PC-3 (cell line): ENCODE results near the gene UBE2Q1.

ENCODE experiments used
- EZH2 ChIP-seq: fragments of 300-600 bp; sonication (generic); IDR thresholded peaks from one replicate; pipeline ENCODE4 v1.6.1; 2017; ENCODE audit warnings: antibody characterized with exemption, mild to moderate bottlenecking, low read length; ENCODE audit not compliant: unreplicated experiment
- EZH2phosphoT487 ChIP-seq: fragments of 300-600 bp; sonication (generic); IDR thresholded peaks from 2 replicates; pipeline ENCODE4 v1.6.1; 2018; ENCODE audit warnings: mild to moderate bottlenecking, antibody characterized with exemption, low read length, borderline replicate concordance
- TF ChIP-seq, protein P1 (sequence below): fragments of 300-600 bp; sonication (generic); conservative IDR thresholded peaks from 2 replicates; pipeline ENCODE4 v1.5.1; 2017; ENCODE audit warnings: antibody characterized with exemption, low read depth, mild to moderate bottlenecking, low read length

DNA sequence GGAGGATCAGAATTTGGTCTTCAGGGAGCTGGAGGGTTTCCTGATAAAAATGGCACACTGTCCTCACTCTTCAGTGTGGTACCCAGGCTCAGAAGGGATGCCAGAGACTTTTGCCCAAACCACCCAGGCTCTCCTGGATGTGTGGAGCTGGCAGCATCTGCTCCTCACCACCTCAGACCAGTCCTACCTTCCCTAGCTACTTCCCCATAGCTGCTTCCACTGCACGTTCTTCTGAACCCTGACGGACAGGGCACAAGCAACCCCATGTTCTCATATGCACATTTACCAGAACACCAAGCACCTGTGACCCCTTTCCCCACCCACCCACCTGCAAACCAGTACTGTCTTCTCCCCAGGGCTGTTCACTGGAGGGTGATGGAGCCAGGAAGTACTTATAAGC is 44.9 kb upstream of the UBE2Q1 start:
- TF ChIP-seq, protein P1, sequence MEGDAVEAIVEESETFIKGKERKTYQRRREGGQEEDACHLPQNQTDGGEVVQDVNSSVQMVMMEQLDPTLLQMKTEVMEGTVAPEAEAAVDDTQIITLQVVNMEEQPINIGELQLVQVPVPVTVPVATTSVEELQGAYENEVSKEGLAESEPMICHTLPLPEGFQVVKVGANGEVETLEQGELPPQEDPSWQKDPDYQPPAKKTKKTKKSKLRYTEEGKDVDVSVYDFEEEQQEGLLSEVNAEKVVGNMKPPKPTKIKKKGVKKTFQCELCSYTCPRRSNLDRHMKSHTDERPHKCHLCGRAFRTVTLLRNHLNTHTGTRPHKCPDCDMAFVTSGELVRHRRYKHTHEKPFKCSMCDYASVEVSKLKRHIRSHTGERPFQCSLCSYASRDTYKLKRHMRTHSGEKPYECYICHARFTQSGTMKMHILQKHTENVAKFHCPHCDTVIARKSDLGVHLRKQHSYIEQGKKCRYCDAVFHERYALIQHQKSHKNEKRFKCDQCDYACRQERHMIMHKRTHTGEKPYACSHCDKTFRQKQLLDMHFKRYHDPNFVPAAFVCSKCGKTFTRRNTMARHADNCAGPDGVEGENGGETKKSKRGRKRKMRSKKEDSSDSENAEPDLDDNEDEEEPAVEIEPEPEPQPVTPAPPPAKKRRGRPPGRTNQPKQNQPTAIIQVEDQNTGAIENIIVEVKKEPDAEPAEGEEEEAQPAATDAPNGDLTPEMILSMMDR: no peak
- TF ChIP-seq EZH2 (no peak), EZH2phosphoT487 (no peak)
